Measurements from ENCODE around the gene PITPNM2. TPM values are rescaled to one million over a fixed set of nuclear protein-coding genes. Genes with fewer than 3 reads are reported as not detected.

PITPNM2 gene
- total and polyA plus RNA-seq, 12 donors, result 5.6 to 32.7 (median 18.4) TPM

DNA sequence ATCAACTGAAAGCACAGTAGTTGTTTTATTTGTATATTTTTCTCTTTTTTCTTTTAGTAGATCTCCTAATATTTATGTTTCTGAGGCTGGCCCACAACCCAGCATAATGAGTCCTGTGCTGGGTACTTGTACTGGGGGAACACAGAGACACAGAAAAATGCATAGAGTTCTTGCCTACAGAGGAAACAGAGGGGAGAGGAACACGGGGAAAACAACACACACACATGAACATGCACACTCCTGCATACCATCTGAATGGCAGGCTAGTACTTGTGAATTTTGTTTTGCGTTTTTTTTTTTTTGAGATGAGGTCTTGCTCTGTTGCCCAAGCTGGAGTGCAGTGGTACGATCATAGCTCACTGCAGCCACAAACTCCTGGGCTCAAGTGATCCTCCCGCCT lies 21.3 kb downstream of the PITPNM2 start:
- no peaks in the 10 kb centered on the region for H3K9me3 ChIP-seq
- intact Hi-C loops (cut with DNase I), result no loop called here
- no peaks in the 10 kb centered on the region for H3K27me3 ChIP-seq
- peak overlapping the region in 1 of 10 donors; percentile 68 for H3K27ac ChIP-seq
- H3K36me3 ChIP-seq, result no peaks in the 10 kb centered on the region
- H3K4me1 ChIP-seq, result peaks cover 6 to 47% (median 34%) of the 10 kb centered on the region in 9 donors
- no peak for ATAC-seq
- 87 to 93% methylated on average over 4 of the region's 4 CpGs for whole genome bisulfite sequencing, 2 donors
- TF ChIP-seq, protein P1, sequence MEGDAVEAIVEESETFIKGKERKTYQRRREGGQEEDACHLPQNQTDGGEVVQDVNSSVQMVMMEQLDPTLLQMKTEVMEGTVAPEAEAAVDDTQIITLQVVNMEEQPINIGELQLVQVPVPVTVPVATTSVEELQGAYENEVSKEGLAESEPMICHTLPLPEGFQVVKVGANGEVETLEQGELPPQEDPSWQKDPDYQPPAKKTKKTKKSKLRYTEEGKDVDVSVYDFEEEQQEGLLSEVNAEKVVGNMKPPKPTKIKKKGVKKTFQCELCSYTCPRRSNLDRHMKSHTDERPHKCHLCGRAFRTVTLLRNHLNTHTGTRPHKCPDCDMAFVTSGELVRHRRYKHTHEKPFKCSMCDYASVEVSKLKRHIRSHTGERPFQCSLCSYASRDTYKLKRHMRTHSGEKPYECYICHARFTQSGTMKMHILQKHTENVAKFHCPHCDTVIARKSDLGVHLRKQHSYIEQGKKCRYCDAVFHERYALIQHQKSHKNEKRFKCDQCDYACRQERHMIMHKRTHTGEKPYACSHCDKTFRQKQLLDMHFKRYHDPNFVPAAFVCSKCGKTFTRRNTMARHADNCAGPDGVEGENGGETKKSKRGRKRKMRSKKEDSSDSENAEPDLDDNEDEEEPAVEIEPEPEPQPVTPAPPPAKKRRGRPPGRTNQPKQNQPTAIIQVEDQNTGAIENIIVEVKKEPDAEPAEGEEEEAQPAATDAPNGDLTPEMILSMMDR (IDR thresholded peaks at IDR 0.05), result no peak
- no peak for DNase-seq
- H3K4me3 ChIP-seq, result no peak overlapping the region

DNA sequence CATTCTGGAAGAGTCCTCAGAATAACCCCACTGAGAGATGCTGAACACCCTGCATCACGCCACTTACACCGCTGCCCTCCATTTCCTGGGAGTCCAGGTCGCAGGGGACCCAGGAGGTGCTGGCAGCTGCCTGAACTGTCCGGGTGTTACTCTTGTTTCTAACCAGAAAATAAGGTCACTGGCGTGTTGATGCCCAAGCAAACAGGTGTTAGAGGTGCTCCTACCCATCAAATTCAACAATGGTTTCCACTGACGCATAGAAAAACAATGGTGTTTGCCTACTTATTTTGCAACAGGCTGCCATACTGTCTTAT lies 23.8 kb downstream of the PITPNM2 start:
- no peaks in the 10 kb centered on the region for H3K36me3 ChIP-seq
- ATAC-seq (no peak), DNase-seq (no peak)
- H3K27ac ChIP-seq, result peak overlapping the region in 1 of 10 donors; percentile 50
- H3K9me3 ChIP-seq, result no peaks in the 10 kb centered on the region
- peaks cover 6 to 45% (median 33%) of the 10 kb centered on the region in 9 donors for H3K4me1 ChIP-seq
- H3K4me3 ChIP-seq, result no peak overlapping the region
- no peaks in the 10 kb centered on the region for H3K27me3 ChIP-seq
- TF ChIP-seq, protein P1 (IDR thresholded peaks at IDR 0.05), result no peak
- intact Hi-C loops (cut with DNase I), result no loop called here
- WGBS, 2 donors, result 96 to 97% methylated on average over 6 of the region's 6 CpGs

DNA sequence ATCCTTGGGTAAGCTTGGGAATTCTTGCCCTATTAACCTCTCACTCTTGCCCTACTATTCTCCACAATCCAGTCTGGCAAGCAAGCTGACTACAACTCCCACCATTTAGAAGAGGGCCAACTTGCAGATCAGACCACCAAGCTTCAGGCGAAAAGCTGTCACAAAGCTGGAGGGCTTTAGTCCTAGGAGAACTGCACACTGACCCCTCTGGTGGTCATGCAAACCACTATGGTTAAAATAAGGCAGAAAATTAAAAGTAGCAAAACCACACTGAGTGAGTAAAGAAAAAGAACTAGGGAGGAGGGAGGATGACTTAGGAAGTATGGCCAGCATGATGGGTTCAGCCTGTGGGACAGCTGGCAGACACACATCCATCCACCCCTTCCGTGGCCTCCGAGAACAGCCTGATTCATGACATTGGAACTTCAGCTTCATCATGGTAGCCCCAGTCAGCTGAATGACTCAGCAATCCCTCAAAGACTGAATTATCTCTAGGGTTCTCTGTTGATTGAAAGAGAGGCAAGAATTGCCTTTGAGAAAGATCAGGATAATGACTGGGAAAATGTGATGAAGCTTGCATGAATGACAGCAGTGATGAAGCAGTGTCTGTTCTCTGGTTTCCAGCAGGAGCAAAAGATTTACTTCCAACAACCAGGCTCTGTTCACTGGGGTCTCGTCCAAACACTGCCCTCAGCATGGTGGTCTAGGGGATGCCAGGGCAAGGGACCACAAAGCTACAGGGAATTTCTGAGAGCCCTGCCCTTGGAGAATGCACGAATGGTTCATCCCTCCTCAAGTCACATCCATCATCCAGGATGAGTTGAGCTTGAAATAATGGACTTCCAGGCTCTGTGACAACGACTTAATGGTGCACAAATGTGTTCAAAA lies 24.4 kb downstream of the PITPNM2 start:
- Histone ChIP-seq H3K9me3 (no peaks in the 10 kb centered on the region), H3K36me3 (no peaks in the 10 kb centered on the region), H3K4me3 (no peak overlapping the region), H3K27ac (peak overlapping the region in 2 of 10 donors; percentile 50 to 65), H3K27me3 (no peaks in the 10 kb centered on the region), H3K4me1 (peaks cover 6 to 45% (median 28%) of the 10 kb centered on the region in 9 donors)
- no peak for DNase-seq
- intact Hi-C loops (cut with DNase I), result no loop called here
- 65 to 68% methylated on average over 6 of the region's 6 CpGs for WGBS, 2 donors
- TF ChIP-seq, protein P1 (IDR thresholded peaks at IDR 0.05), result peak in 1 of 9 donors; percentile 16
- ATAC-seq, result peak; percentile 70 to 95 (median 80)

DNA sequence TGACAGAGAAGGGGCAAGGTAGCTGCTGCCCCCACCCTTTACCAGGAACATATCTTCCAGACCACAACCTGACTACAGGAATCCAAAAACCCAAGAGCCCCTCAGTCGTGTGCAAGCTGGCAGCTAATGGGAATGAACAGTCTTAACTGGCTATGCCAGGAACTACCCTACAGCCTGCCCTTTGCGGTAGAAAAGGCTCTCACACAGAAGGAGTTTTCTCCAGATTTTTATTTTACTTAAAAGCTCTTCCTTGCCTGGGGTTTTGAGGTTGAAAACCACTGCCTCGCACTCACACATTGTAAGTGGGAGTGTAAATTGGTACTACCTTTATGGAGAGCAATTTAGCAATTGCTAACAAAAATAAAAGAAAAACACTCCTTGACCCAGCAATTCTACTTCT lies 28.3 kb downstream of the PITPNM2 start:
- Histone ChIP-seq H3K4me1 (peaks cover 12 to 50% (median 31%) of the 10 kb centered on the region in 9 donors), H3K4me3 (no peak overlapping the region), H3K36me3 (no peaks in the 10 kb centered on the region), H3K27ac (no peak overlapping the region), H3K9me3 (no peaks in the 10 kb centered on the region), H3K27me3 (no peaks in the 10 kb centered on the region)
- intact Hi-C loops (cut with DNase I), result no loop called here
- DNase-seq (no peak), ATAC-seq (no peak)
- TF ChIP-seq, protein P1 (IDR thresholded peaks at IDR 0.05), result no peak
- WGBS, 2 donors, result 93 to 94% methylated on average over 3 of the region's 3 CpGs
